Aorta (tissue), 5 donors: ENCODE results near the gene SORBS1. TPM values are rescaled to one million over a fixed set of nuclear protein-coding genes. Genes with fewer than 3 reads are reported as not detected.

Experiments used
- ATAC-seq: fragments of 200-7000 bp; cut with Tn5 transposase; one replicate; pipeline ENCODE4 v1.9.1; 2022; ENCODE audit warnings: moderate library complexity; ENCODE audit not compliant: low FRiP score
- DNase-seq, 2 donors: peaks; one replicate each; pipeline ENCODE4 v3.0.0-alpha.2; 2020
- H3K27ac ChIP-seq, 2 donors: one replicate each; pipeline ENCODE4 v1.5.1; 2013; ENCODE audit warnings: low read length in 2 of 2, mild to moderate bottlenecking in 2 of 2, moderate library complexity in 2 of 2, control low read depth in 1 of 2, inconsistent platforms in 1 of 2, low read depth in 1 of 2
- H3K27me3 ChIP-seq, 2 donors: one replicate each; pipeline ENCODE4 v1.6.1; 2013; ENCODE audit warnings: control low read depth in 1 of 2, low read length in 1 of 2, mild to moderate bottlenecking in 1 of 2, moderate library complexity in 1 of 2; ENCODE audit not compliant: insufficient read depth in 2 of 2, control insufficient read depth in 1 of 2
- H3K36me3 ChIP-seq, 2 donors: one replicate each; pipeline ENCODE4 v1.6.1; 2013; ENCODE audit warnings: control low read depth in 1 of 2, low read length in 1 of 2, mild to moderate bottlenecking in 1 of 2; ENCODE audit not compliant: insufficient read depth in 2 of 2, control insufficient read depth in 1 of 2
- H3K4me1 ChIP-seq, 2 donors: one replicate each; pipeline ENCODE4 v1.6.1; 2013; ENCODE audit warnings: low read length in 2 of 2, control low read depth in 1 of 2, mild to moderate bottlenecking in 1 of 2, moderate library complexity in 1 of 2; ENCODE audit not compliant: insufficient read depth in 2 of 2, control insufficient read depth in 1 of 2
- H3K4me3 ChIP-seq, 2 donors: one replicate each; pipeline ENCODE4 v1.5.1; 2013; ENCODE audit warnings: low read length in 2 of 2, control low read depth in 1 of 2, mild to moderate bottlenecking in 1 of 2
- H3K9me3 ChIP-seq: one replicate; pipeline ENCODE4 v1.6.1; 2013; ENCODE audit warnings: mild to moderate bottlenecking, low read length; ENCODE audit not compliant: control insufficient read depth
- WGBS, 2 donors: extraction: QIAGEN DNeasy Blood & Tissue Kit; methylation state at CpG; one replicate each; pipeline ENCODE4 v1.1.7; 2013; 5-methylcytosine and 5-hydroxymethylcytosine counted together
- intact Hi-C, 2 donors: fragments of 100-400 bp; cut with DNase I; formaldehyde crosslinking; loops; one replicate each; pipeline versions ENCODE4 v1.14.2 to v1.15.0; 2022
- polyA plus RNA-seq, 2 donors: library from polyadenylated mRNA; stranded (reverse); fragments of 200-250 nt; gene quantifications; one replicate each; pipeline ENCODE4 v1.2.3, GENCODE V29; 2013
- total RNA-seq, 2 donors: library from RNA; stranded (reverse); fragmentation: NEBNext Ultra II Directional; extraction: Animal tissue kit (Norgen Biotek cat#: 25700); gene quantifications; one replicate each; pipeline ENCODE4 v1.2.1, GENCODE V29; 2021
- donor health status: healthy with polysubstance abuse.
- donor health status: Bipolar disorder and iron deficiency.
- donor health status: DM: no; HTN: no; CAD: no.
- donor health status: DM: no; HTN: no; CAD: no.
- donor health status: DM: yes; HTN: yes; CAD: no.

Gene SORBS1
- total and polyA plus RNA-seq, 4 donors, result 371 to 1,478 (median 482) TPM

DNA sequence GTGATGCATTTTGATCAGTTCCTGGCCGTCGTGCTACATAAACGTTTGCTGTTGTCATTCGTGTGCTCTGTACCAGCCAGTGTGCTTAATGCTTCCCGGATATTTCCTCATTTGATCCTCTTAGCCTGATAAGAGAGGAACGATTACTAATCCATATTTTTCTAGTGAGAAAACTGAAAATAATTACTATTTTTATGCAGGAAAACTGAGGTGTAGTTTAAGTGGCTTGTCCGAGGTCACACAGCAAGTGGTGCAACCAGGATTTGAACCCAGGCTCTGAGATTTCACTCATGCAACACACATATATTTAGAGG is 650 bp upstream of the SORBS1 start:
- intact Hi-C loops, result loop anchor here in 1 of 2 donors (5.0 kb wide), 2 partner anchors 40 to 120 kb away; no protein-coding TSS in a partner anchor
- H3K27ac ChIP-seq, result no peak overlapping the region
- no peak for DNase-seq

DNA sequence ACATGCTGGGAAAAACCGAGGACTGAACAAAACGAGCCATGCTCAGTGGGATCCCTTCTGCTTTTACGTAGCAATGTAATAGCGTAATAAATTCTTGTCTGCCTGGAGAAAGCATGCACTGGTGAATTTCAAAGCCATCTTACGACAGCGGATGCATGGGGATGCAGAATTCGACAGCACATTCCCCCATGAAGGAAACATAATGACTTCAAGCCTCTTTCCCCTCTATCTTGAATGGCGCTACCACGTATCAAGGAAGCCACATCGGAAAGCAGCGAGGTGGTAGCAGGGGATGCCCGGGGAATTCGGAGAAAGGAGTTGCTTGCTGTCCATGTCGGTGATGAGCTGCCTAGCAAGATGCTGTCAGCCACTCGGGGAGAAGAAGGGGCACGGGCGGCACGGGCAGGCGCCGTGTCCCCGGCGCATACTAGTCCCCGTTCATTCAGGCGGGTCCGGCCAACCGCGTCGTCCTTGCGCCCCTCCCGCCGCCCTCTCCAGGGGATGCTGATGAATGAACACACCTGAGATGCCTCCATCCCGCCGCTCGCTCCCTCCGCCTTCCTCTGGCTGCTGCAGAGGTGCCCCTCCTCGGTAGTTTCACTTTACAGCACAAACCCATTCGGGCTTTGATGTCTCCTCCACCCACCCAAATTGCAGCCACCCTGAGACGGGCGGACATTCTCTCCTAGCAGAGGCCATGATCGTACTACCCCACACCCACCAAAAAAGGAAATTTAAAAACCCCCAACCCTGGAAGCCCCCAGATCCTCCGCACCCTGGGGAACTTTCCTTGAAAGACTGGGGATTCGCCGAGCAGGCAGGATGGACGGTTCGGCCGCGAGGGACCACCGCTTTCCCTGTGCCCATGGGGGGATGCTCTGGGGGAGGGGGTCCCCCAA is 644 bp downstream of the SORBS1 start:
- peak overlapping the region; percentile 96 to 97 for H3K4me3 ChIP-seq
- intact Hi-C loops, result loop anchor here in 1 of 2 donors (5.0 kb wide), 2 partner anchors 42 to 118 kb away; no protein-coding TSS in a partner anchor
- 1% methylated on average over 48 of the region's 48 CpGs for WGBS, 2 donors
- no peaks in the 10 kb centered on the region for H3K27me3 ChIP-seq
- DNase-seq (peak; percentile 63 to 85), ATAC-seq (peak; percentile 22)
- H3K36me3 ChIP-seq, result no peaks in the 10 kb centered on the region
- no peaks in the 10 kb centered on the region for H3K4me1 ChIP-seq
- H3K27ac ChIP-seq, result peak overlapping the region; percentile 78 to 95
- no peaks in the 10 kb centered on the region for H3K9me3 ChIP-seq

More for the DNA sequence above, 650 bp upstream of the SORBS1 start:
- no peaks in the 10 kb centered on the region for H3K4me1 ChIP-seq
- H3K4me3 ChIP-seq, result peak overlapping the region in 1 of 2 donors; percentile 4
- H3K36me3 ChIP-seq, result no peaks in the 10 kb centered on the region
- WGBS, 2 donors, result 46 to 49% methylated on average over 7 of the region's 7 CpGs
- no peaks in the 10 kb centered on the region for H3K9me3 ChIP-seq
- no peak for ATAC-seq
- H3K27me3 ChIP-seq, result no peaks in the 10 kb centered on the region

DNA sequence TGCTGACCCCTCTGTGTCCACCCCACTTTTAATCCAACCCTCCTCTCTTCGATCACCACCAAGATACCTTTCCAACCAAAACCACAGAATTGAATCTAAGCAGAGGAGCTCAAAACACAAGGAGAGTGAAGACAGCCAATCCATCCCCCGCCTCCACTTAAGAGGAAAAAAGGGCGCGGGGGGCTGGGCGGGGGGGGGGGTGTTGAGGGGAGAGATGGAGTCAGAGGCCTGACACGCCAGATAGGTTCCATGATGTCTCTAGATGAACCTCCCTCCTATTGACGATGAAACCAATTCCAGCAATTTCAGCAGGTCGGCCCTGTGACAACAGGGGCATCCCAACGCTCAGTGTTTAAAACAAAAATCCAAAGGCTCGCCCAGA is 1.3 kb downstream of the SORBS1 start:
- Histone ChIP-seq H3K27me3 (no peaks in the 10 kb centered on the region), H3K4me1 (no peaks in the 10 kb centered on the region), H3K36me3 (no peaks in the 10 kb centered on the region), H3K4me3 (peak overlapping the region; percentile 96 to 97), H3K9me3 (no peaks in the 10 kb centered on the region), H3K27ac (peak overlapping the region; percentile 78 to 95)
- no peak for DNase-seq
- no peak for ATAC-seq
- 1 to 5% methylated on average over 10 of the region's 10 CpGs for WGBS, 2 donors
- intact Hi-C loops, result loop anchor here (5.0 to 10.0 kb wide), 5 partner anchors 42 to 118 kb away; no protein-coding TSS in a partner anchor

DNA sequence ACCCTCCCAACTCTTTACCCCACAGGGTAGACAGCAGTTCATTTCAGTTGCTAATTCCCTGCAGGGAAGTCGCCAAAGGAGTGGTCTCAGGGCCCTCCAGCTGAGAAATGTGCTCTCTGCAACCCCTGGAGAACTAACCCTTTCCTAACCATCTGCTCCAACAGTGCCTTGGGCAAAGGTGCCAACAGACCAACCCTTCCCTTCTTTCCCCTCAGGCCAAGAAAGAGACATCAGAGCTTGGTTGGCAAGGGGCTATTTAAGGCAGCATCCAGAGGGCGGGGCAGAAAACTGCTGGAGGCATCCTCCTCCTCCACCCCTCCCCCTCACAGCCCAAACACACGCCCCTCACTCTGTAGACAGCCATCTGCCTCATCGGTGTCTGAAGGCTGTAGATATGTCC is 1.7 kb downstream of the SORBS1 start:
- H3K27ac ChIP-seq, result peak overlapping the region; percentile 55 to 78
- H3K36me3 ChIP-seq, result no peaks in the 10 kb centered on the region
- 2 to 6% methylated on average over 4 of the region's 4 CpGs for WGBS, 2 donors
- H3K4me1 ChIP-seq, result no peaks in the 10 kb centered on the region
- no peaks in the 10 kb centered on the region for H3K27me3 ChIP-seq
- intact Hi-C loops, result loop anchor here (5.0 to 10.0 kb wide), 3 partner anchors 42 to 95 kb away; no protein-coding TSS in a partner anchor
- no peaks in the 10 kb centered on the region for H3K9me3 ChIP-seq
- H3K4me3 ChIP-seq, result peak overlapping the region; percentile 96 to 97
- ATAC-seq (no peak), DNase-seq (peak in 1 of 2 donors; percentile 56)

DNA sequence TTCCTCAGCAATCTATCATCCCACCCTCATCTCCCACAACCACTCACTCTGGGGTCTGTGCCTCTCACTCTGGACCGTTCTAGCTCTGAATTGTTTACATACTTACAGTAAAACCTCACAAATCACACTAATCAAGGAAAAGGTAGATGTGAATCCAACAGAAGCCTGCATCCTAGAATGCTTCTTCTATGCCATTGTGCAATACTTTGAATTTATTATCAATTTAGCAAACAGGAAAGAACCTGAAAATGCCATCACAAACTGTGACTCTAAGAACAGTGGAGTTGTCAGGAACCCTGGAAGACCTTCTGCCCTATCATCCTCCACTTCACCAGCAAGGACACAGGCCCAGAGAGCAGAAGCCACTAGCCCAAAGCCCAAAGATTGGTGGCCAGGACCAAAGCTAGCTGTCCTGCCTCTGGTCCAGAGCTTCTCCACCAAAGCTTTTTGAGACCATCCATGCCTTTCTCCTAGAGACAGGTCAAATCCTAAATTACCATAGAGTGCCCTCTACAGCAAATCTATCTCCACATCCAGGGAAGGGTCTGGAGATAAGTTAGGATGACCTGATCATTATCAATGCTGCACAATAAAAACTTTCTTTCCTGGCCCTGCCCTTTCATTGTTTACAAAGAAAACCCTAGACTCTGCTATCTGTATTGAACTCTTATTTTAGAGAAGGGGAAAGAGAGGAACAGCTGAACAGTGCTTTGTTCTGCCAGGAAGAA is 2.4 kb downstream of the SORBS1 start:
- H3K4me3 ChIP-seq, result peak overlapping the region; percentile 96 to 97
- DNase-seq (no peak), ATAC-seq (no peak)
- H3K36me3 ChIP-seq, result no peaks in the 10 kb centered on the region
- H3K4me1 ChIP-seq, result no peaks in the 10 kb centered on the region
- H3K9me3 ChIP-seq, result no peaks in the 10 kb centered on the region
- intact Hi-C loops, result loop anchor here (5.0 to 10.0 kb wide), 3 partner anchors 41 to 94 kb away; no protein-coding TSS in a partner anchor
- WGBS, 2 donors, result 9 to 13% methylated on average over 1 of the region's 1 CpG
- H3K27me3 ChIP-seq, result no peaks in the 10 kb centered on the region
- H3K27ac ChIP-seq, result peak overlapping the region; percentile 83 to 91

DNA sequence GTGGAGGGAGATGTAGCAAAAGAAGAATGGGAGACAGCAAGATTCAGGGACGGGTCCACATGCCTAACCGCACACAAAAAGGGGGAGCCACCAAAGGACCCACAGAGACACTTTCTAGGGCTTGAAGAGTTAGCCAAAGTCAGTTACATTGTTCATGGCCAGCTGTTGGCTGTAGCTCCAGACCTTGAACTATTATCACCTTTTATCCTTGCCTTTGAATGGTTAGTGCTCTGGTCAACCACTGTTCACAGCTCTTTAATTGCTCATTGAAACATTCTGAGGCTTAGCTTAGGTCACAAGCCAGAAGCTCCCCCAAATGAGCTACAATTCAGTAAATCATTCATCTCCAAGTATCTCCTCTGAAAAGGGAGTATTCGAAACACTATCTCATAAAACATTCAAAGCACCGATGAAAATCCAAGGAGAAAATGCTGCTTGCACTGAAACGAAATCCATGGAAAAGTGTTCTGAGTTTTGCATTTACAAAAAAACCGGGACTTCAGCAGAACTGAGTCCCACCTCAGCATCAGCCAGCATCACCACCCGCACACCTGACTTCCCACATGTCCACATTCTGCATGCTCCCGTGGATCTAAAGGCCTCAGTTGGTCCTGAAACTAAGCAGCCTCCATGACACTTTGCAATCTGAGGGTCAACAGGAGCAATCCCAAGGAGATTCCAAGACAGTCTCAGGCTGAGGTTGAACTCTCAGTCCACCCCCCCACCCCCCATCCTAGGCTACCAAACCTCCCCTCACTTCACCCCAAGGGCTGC is 4.0 kb downstream of the SORBS1 start:
- 19 to 28% methylated on average over 8 of the region's 8 CpGs for WGBS, 2 donors
- DNase-seq, result no peak
- intact Hi-C loops, result loop anchor here (5.0 to 10.0 kb wide), 3 partner anchors 40 to 92 kb away; no protein-coding TSS in a partner anchor
- Histone ChIP-seq H3K27ac (peak overlapping the region in 1 of 2 donors; percentile 17), H3K27me3 (no peaks in the 10 kb centered on the region), H3K36me3 (no peaks in the 10 kb centered on the region), H3K9me3 (no peaks in the 10 kb centered on the region), H3K4me1 (peaks cover 0 to 2% of the 10 kb centered on the region in 2 donors), H3K4me3 (peak overlapping the region; percentile 63 to 97)
- no peak for ATAC-seq

DNA sequence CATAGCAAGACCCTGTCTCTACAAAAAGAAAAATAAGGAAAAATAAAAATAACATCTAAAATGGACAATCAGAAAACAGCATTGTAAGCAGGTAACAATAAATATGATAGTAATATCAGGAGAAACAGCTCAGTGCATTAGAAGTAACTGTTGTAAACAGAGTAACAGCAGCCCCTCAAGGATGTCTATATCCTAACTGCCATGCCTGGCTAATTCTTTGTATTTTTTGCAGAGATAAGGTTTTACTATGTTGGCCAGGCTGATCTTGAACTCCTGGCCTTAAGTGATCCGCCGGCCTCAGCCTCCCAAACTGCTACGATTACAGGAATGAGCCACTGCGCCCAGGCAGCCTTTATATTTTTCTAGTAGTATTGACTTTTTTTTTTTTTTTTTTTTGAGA is 7.5 kb downstream of the SORBS1 start:
- intact Hi-C loops, result loop anchor here in 1 of 2 donors (10.0 kb wide), 2 partner anchors 49 to 89 kb away; no protein-coding TSS in a partner anchor
- Histone ChIP-seq H3K9me3 (no peaks in the 10 kb centered on the region), H3K4me1 (peaks cover 7% of the 10 kb centered on the region in 2 donors), H3K27ac (peak overlapping the region in 1 of 2 donors; percentile 32), H3K4me3 (no peak overlapping the region), H3K36me3 (no peaks in the 10 kb centered on the region), H3K27me3 (no peaks in the 10 kb centered on the region)
- DNase-seq, result no peak
- WGBS, 2 donors, result 70 to 80% methylated on average over 4 of the region's 4 CpGs
- ATAC-seq, result no peak
